ENCODE results near the gene DHFR2. TPM values are rescaled to one million over a fixed set of nuclear protein-coding genes. Genes with fewer than 3 reads are reported as not detected.

DHFR2 gene
- total and polyA plus RNA-seq, 4 donors, result 3.5 to 8.1 (median 5.1) TPM

DNA sequence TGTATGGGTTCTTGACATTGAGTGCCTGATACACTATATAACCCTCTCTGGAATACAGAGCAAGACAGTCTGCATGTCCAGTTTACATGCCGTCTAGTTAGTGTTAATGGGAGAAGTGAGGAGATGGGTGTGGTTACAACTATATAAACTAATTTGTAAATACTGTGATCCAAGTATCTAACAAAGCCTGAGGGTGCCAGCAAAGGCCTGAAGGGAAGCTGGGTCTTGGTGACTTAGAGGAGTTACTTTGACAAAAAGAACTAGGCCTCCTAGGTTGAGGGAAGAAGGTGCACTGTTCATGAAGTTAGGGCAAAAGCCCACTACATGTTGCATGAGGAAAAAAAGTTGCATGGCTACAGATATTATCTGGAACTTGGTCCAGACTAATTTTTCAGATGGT lies 2.4 kb upstream of the DHFR2 start:
- H3K27me3 ChIP-seq (ENCODE audit: control insufficient read depth in 3 of 3, insufficient read depth in 3 of 3, low read length in 2 of 3), result no peaks in the 10 kb centered on the region
- H3K9me3 ChIP-seq (ENCODE audit: control insufficient read depth in 4 of 4, insufficient read depth in 3 of 4, low read length in 3 of 4), result no peaks in the 10 kb centered on the region
- ATAC-seq (ENCODE audit: insufficient read depth, low FRiP score) (no peak), DNase-seq (no peak)
- H3K36me3 ChIP-seq (ENCODE audit: control insufficient read depth in 4 of 4, insufficient read depth in 4 of 4, low read length in 4 of 4), result peaks cover 0 to 16% (median 13%) of the 10 kb centered on the region in 4 donors
- no peak overlapping the region for H3K27ac ChIP-seq (ENCODE audit: low read depth in 1 of 2, low read length in 1 of 2)
- TF ChIP-seq, protein P1, sequence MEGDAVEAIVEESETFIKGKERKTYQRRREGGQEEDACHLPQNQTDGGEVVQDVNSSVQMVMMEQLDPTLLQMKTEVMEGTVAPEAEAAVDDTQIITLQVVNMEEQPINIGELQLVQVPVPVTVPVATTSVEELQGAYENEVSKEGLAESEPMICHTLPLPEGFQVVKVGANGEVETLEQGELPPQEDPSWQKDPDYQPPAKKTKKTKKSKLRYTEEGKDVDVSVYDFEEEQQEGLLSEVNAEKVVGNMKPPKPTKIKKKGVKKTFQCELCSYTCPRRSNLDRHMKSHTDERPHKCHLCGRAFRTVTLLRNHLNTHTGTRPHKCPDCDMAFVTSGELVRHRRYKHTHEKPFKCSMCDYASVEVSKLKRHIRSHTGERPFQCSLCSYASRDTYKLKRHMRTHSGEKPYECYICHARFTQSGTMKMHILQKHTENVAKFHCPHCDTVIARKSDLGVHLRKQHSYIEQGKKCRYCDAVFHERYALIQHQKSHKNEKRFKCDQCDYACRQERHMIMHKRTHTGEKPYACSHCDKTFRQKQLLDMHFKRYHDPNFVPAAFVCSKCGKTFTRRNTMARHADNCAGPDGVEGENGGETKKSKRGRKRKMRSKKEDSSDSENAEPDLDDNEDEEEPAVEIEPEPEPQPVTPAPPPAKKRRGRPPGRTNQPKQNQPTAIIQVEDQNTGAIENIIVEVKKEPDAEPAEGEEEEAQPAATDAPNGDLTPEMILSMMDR (IDR thresholded peaks at IDR 0.05; ENCODE audit: control extremely low read depth, extremely low read depth), result no peak
- H3K4me3 ChIP-seq, result no peak overlapping the region
- 43 to 58% methylated on average over 1 of the region's 1 CpG for WGBS, 2 donors
- no peak overlapping the region for H3K9ac ChIP-seq (ENCODE audit: insufficient read depth in 1 of 2, low read length in 2 of 2)
- peaks cover 0 to 22% (median 5%) of the 10 kb centered on the region in 5 donors for H3K4me1 ChIP-seq (ENCODE audit: control insufficient read depth in 5 of 5, insufficient read depth in 5 of 5, low read length in 5 of 5)

DNA sequence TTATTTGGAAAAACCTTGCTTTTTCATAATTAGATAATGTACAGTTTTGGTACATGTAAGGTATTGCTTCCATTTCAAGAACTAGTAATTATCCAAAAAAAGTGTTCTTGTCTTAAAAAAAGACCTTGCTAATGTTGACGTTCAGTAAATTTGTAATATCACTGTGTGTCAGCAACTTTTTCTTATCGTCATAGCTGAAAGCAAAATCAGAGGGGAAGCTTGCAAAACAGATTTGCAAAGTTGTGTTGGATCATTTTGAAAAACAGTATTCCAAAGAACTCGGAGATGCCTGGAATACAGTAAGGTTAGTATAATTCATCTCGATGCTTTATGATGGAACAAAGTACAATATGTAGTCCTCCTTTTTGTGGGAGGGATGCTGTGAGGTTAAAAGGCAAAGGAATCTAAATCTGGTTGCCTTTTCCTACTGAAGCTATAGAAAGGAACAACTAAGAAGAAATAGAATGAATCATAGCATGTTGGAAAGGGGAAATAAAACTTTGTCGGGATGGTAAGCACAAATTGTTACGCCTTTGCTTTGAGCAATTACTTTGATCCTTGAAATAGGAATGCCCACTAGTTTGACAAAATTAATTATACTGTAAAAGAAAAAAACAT lies 1.6 kb upstream of the DHFR2 start:
- peaks cover 0 to 22% (median 5%) of the 10 kb centered on the region in 5 donors for H3K4me1 ChIP-seq (ENCODE audit: control insufficient read depth in 5 of 5, insufficient read depth in 5 of 5, low read length in 5 of 5)

DNA sequence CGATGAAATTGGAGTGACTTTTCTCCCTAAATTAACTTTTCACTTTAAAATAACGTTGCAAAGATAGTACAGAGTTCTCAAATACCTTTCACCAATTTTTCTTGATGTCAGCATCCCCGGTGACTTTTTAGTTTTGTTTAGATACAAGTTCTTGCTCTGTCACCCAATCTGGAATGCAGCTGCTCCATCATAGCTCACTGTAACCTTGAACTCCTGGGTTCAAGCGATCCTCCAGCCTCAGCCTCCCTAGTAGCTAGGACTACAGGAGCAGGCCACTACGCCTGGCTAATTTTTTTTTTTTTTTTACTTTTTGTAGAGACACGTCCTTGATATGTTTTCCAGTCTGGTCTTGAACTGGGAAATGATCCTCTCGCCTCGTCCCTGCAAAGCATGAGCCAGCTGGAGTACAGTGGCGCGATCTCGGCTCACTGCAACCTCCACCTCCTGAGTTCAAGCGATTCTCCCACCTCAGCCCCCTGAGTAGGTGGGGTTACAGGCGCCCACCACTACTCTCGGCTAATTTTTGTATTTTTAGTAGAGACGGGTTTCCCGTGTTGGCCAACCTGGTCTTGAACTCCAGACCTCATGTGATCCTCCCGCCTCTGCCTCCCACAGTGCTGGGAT lies 892 bp upstream of the DHFR2 start:
- ATAC-seq (ENCODE audit: insufficient read depth, low FRiP score) (no peak), DNase-seq (peak in 1 of 3 donors; percentile 30)
- Histone ChIP-seq H3K9me3 (ENCODE audit: control insufficient read depth in 4 of 4, insufficient read depth in 3 of 4, low read length in 3 of 4) (no peaks in the 10 kb centered on the region), H3K4me1 (ENCODE audit: control insufficient read depth in 5 of 5, insufficient read depth in 5 of 5, low read length in 5 of 5) (peaks cover 0 to 22% (median 5%) of the 10 kb centered on the region in 5 donors), H3K27ac (ENCODE audit: low read depth in 1 of 2, low read length in 1 of 2) (peak overlapping the region; percentile 98 to 99), H3K9ac (ENCODE audit: insufficient read depth in 1 of 2, low read length in 2 of 2) (peak overlapping the region; percentile 74 to 96), H3K36me3 (ENCODE audit: control insufficient read depth in 4 of 4, insufficient read depth in 4 of 4, low read length in 4 of 4) (peaks cover 7 to 21% (median 13%) of the 10 kb centered on the region in 4 donors), H3K27me3 (ENCODE audit: control insufficient read depth in 3 of 3, insufficient read depth in 3 of 3, low read length in 2 of 3) (no peaks in the 10 kb centered on the region), H3K4me3 (peak overlapping the region; percentile 73)
- TF ChIP-seq, protein P1 (IDR thresholded peaks at IDR 0.05; ENCODE audit: control extremely low read depth, extremely low read depth), result no peak
- WGBS, 2 donors, result 51 to 54% methylated on average over 17 of the region's 17 CpGs

More for the DNA sequence above, 1.6 kb upstream of the DHFR2 start:
- DNase-seq (no peak), ATAC-seq (ENCODE audit: insufficient read depth, low FRiP score) (no peak)
- Histone ChIP-seq H3K9me3 (ENCODE audit: control insufficient read depth in 4 of 4, insufficient read depth in 3 of 4, low read length in 3 of 4) (no peaks in the 10 kb centered on the region), H3K27me3 (ENCODE audit: control insufficient read depth in 3 of 3, insufficient read depth in 3 of 3, low read length in 2 of 3) (no peaks in the 10 kb centered on the region), H3K36me3 (ENCODE audit: control insufficient read depth in 4 of 4, insufficient read depth in 4 of 4, low read length in 4 of 4) (peaks cover 3 to 21% (median 13%) of the 10 kb centered on the region in 4 donors), H3K27ac (ENCODE audit: low read depth in 1 of 2, low read length in 1 of 2) (no peak overlapping the region), H3K9ac (ENCODE audit: insufficient read depth in 1 of 2, low read length in 2 of 2) (peak overlapping the region in 1 of 2 donors; percentile 26), H3K4me3 (no peak overlapping the region)
- TF ChIP-seq, protein P1 (IDR thresholded peaks at IDR 0.05; ENCODE audit: control extremely low read depth, extremely low read depth), result no peak
- WGBS, 2 donors, result 59 to 69% methylated on average over 6 of the region's 6 CpGs

Measured in lung (tissue), 12 donors.